GM19397 (cell line): ENCODE measurements around the gene SLIT1.

Experiments used
- ATAC-seq: cut with Tn5 transposase; IDR thresholded peaks from one replicate; pipeline ENCODE4 v1.9.1; 2021; ENCODE audit warnings: mild to moderate bottlenecking, moderate library complexity; ENCODE audit not compliant: unreplicated experiment

SLIT1 gene

DNA sequence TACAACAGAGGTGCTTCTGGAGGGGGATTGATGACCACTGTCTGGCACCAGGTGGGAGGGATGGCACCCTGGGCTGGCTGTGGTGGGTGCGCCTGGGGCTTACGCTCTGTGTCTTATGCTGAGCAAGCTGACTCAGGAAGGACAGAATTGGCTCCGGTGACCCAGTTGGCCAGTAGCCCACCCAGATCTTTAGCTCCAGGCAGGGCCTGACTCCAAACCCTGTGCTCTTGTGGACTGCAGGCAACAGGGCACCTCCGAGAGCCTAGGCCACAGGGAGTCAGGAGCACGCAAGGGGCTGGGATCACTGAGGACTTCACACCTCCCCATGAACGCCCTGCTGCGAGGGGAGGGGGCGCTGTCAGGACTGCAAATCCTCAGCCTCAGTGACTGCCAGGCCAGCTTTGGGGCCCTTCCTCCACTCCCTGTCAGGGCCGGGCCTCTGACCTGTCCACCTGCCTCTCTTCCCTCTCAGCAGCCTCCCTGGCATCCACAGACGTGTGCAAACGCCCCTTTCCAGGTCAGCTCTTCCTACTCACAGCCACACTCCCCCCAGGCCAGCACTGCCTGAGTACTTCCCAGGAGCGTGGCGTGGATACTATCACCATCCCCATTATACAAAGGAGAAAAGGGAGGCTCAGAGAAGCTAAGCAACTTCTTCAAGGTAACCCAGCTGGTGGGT is 118.7 kb downstream of the SLIT1 start:
- no peak for ATAC-seq

DNA sequence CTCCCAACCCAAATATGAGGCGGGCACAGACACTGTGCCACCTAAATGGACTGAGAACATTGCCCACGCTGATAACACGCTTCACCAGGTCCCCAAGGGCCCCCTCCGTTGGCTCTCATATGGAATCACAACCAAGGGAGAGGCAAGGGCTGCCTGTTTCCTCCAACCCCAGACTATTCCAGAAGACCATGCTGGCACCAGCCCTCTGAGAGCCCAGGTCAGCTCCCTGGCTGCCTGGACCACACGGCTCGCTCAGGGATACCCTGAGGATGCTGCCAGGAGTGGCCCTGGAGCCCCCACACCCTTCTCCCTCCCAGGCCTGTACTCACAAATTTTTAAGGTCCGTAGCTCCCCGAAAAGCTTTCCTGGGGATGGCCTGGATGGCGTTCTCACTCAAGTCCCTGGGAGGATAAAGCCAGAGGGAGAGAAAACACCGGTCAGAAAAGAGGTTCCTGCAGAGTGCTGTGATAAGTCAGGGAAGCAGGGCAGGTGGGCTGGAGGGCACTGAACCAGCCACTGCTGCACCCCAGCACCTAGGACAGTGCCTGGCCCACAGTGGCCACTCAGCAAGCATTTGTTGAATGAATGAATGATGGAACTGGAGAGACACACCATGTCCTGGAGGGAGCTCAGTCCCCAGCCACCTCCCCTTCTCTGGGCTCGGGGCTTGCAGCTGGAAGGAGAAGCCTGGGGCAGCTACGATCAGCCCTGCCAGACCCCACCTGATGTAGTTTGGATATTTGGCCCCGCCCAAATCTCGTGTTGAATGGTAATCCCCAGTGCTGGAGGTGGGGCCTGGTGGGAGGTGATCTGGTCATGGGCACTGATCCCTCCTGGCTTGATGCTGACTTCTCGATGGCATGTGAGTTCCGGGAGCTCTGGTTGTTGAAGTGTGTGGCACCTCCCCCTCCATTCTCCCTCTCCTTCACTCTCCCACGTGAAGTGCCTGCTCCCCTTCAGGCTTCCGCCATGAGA is 119.8 kb downstream of the SLIT1 start:
- no peak for ATAC-seq

DNA sequence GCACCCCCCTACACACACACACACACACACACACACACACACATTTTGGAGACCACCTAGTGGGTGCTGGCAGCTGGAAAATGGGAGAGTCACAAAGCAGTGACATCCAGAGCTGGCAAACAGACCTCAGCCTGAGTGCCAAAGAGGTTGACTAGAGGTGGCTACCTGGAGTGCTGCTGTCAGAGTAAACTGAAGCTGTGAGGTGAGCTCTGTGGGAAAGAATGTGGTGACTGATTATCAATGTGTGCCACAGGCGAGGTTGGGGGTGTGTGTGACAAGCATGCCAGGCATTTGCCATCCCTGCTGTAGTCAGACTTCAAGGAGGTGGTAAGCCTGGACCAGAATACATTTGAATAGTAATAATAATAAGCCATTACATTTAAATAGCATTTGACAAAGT is 120.6 kb downstream of the SLIT1 start:
- ATAC-seq = no peak

DNA sequence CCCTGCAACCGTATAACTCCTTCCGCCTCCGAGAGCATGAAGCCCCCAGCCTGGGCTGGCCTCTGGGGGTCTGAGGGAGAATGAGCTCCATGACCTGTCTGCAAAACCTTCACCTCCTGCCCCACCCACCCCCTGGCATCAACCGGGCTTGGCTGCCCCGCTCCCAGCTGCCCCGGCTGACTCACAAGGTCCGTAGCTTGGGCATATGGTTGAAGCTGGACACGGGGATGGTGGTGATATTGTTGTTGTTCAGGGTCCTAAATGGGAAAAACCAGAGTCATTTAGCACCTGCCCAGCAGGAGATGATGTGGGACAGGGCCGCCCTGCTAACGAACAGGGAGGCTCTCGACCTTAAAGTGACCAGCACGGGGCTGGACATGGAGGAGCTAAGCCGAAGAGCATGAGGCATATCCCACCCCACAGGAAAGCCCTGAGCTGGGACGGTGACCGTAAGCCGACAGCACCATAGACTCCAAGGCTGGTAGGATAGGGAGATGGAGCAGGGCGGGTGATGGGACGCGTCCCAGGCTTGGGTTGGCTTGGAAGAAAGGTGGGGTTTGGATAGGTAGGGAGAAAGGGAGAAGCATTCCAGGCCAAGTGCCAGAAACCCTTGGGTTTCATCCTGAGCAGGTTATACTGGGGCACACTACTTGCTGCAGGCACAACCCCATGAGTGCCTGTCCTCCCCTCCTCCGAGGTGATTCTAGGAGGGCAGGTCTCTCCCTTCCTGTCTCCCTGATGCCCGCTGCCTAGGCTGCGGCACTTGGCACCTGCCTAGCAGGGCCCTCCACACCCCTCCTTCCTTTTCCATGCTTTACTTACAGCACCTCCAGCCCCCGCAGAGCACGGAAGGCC is 121.5 kb downstream of the SLIT1 start:
- no peak for ATAC-seq

DNA sequence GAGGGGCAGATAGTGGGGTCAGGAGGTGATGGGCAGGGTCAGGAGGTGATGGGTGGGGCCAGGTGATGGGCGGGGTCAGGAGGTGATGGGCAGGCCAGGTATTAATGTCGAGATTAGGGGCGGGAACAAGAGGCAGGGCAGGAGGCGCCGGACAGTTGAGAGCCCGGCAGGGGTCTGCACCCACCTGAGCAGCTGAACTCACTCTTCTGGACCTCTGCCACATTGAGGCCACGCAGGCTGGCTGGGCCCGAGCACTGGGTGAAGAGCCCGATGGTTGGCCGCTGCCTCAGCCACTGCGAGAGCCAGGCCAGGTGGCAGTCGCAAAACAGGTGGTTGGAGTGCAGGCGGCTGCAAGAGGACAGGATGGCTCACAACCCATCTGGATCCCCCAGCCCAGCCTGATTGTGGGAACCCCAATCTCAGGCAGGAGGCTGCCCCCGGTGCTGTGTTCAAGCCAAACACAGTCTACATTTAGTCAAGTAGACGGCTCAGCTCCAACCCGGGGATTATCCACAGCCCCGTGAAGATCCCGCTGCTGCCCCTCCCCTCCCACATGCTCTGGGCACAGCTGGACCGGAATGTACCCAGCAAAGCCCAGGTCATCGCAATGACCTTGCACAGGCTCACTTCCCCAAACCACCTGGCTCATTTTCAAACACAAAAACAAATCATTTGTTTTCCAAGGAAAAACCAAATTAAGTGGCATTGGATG is 122.3 kb downstream of the SLIT1 start:
- no peak for ATAC-seq

DNA sequence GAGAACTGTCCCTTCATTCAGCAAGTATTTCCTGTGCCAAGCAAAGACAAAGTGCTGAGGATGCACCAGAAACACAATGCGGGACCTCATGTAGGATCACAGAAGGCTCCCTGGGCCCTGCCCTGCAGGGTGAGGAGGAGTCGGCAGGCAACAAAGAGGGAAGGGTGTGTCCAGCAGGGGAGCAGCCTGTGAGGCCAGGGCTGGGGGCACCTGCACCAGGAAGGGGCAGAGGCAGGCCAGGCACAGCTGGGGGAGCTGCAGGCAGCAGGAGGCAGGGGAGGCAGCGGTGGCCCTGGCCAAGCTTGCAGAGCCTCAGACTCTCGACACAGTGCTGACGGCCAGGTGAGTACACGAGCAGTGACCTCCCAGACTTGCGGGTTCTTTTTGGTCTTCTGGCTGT is 123.3 kb downstream of the SLIT1 start:
- ATAC-seq = no peak

DNA sequence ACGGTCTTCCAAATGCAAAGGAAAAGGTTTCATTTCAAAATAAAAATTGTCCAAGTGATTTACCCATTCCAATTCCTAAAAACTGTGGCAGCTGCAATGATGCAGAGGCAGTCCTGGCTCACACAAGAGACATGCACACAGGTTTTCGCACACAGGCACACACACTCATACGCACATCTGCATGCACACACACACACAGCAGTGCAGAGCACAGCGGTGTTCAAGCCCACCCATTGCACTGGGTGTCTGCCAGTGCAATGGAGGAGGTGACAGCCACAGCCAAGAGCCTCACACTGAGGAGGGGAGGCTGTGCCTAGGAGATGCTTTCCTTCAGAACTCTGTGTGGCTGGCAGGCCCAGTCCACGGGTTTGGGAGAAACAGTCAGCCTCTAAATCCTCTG is 123.7 kb downstream of the SLIT1 start:
- no peak for ATAC-seq

DNA sequence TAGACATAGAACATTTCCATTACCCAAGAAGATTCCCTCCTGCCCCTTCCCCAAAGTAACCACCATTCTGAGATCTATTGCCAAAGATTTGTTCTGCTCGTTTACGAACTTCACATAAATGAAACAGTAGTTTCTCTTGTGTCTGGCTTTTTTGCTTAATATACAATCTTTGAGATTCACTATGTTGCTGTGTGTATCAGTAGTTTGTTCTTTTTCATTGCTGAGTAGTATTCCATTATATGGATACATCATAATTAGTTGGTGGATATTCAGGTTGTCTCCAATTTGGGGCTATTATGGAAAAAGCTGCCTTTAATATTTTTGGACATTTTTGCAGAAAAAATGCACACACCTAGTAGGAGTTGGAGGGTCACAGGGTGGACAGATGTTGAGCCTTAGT is 124.3 kb downstream of the SLIT1 start:
- no peak for ATAC-seq

DNA sequence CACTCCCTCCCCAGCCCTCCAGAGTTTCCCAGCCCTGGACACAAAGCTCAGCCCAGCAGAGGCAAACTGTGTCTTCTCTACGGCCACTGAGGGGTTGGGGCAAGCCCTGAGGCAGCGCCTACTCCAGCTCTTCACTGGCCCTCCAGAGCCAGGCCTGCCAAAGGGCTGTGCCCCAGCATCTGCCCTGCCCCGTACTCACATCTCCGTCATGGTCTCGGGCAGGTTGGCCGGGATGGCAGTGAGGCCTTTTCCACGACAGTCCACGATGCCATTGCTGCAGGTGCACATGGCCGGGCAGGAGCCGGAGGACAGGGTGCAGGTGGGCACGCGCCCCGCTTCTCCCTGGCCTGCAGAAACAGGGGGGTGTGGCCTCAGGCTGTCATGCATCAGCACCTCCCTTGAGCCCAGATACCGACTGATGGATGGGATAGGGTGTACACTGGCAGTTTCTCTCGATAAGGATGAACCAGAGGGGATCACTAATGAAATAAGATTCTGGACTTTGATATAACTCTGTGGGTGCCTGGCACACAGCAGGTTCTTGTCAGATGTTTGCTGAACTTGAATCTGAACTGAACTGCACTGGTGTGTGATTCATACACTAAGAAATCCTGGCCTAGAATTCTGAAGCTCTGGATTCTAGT is 125.2 kb downstream of the SLIT1 start:
- ATAC-seq = no peak

DNA sequence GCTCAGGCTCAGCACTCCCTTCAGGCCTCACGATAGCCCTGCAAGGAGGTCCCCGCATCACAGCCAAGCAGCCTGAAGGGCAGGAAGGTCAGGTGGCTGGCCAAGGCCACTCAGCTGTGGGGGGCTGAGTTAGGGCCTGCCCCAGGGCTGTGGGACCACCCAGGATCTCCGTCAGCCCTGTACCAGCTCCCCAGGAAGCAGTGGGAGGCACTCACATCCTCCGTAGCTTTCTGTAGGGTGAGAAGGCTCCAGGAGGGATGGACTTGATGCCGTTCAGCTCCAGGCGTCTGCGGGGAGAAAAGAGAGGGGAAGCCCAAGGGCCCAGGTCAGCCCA is 125.9 kb downstream of the SLIT1 start:
- no peak for ATAC-seq

DNA sequence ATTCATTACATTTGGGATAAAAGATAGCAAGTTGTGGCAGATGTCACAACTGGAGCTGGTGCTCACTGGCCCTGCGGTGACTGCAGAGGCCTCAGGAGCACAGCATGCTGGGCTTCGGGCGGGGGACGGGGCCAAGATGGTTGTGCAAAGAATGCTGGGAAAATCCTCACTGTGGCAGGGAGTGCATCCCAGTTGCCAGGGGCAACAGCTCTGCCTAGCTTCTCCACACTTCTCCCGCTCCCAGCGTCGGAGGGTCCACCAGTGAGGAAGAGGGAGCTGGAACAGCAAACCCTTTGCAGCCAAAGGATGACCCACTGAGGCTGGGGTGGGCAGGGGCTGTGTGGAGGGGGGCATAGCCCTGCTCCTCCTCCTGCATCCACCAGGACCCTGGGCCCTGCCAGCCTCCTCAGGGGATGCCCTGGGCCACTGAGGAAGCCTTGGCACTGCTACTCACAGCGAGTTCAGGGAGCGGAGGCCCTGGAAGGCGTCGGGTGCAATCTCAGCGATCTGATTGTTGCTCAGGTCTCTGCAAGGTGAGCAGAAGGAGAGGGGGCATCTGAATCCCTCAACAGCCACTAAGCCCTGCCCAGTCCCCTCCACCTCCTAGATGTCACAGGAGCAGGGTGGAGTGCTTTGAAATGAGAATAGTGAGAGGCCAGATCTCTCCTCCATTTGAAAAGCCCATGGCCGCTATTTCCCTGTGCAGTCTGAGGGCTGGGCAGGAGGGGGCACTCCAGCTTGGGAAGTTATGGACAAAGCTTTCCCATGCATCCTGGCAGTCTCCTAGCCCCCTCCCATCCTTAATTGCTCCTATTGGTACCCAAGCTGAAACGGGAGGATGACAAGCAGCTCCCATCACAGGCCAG is 126.5 kb downstream of the SLIT1 start:
- no peak for ATAC-seq

DNA sequence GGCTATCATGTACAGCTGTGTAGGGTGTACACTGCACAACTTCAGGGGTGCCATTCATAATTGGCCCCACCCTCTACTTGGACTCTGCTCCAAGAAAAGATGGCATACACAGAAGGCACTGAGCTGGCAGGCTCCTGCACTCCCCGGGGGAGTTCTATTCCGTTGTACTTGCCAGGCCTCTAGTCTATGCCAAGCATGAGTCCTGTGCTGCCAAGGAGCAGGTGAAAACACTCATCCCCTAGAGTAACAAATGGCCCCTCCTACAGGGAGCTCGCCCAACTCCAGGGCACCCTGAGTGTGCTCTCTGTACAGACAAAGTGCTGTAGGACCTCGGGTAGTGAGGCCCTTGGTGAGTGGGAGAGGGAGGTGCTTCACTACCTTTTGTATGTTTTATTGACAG is 127.2 kb downstream of the SLIT1 start:
- ATAC-seq = no peak

DNA sequence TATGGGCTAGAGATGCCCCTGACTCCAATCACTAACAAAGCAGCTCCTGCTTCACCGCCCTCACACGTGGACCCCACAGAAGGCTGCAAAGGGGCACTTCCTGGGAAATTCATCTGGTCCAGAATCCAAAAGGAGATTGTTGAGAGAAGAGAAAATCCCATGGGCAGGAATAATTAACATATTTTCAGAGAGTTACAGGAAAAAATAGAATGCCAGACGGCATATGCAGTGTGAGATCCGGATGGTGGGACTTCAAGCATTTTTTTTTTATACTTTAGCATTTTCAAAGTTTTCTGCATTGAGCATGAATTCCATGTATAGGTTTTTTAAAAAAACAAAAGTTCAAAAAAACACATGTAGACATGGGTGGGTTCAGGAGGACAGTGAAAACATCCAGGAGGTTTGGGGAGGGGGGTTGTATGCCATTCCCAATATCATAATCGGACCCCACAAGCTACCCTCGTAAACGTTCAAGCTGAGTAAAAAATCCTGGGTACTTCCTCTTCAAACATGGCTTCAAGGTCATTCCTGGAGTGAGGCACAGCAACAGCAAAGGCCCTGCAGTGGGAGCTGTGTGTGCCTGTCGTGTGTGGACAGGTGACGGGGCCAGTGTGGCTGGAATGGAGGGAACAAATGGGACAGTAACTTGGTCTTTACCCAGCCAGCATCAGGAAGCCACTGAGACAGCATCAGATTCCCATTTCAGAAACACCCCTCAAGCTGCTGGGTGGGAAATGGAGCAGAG is 128.1 kb downstream of the SLIT1 start:
- no peak for ATAC-seq

DNA sequence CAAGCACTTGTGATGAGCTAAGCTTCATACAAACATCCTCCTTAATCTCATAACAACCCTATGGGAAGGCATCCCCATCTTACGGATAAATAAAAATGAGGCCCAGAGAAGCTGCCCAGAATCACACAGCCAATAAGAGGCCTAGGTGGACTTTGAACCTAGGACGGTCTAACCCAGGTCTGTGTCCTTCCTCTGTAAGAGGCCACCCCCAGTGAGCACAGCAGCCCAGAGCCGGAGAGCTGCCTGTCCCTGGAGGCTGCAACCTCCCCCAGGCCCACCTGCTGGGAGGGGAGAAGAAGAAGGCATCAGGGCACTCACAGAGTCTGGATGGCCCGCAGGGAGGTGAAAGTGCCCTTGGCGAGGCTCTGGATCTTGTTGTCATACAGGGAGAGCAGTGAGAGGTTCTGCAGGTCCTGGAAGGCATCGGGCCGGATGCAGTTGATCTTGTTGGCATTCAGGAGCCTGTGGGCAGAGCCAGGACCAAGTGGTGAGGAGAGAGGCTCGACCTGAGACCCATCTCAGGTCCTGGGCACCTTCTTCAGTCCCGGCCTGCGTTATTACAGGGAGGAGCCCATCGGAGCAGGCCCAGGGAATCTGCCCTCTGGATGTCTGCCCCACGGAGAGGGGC is 129.6 kb downstream of the SLIT1 start:
- no peak for ATAC-seq

DNA sequence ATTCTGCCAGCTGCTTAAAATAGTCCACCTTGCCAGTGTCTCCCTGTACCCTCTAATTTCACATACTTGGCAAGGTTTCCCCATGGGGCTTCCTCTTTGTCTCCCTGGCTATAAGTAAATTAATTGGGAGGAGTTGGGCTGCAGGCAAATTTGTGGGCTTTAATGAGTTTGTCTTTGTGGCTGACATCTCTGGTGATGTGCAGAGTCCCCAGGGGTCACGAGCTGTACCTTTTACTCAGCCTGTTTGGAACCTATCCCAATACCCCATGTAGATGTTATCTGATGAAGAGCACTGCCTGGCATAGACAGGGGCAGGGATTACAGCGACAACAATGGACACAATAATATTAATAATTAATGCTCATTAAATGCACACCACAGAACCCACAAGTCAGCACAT is 132.5 kb downstream of the SLIT1 start:
- no peak for ATAC-seq

DNA sequence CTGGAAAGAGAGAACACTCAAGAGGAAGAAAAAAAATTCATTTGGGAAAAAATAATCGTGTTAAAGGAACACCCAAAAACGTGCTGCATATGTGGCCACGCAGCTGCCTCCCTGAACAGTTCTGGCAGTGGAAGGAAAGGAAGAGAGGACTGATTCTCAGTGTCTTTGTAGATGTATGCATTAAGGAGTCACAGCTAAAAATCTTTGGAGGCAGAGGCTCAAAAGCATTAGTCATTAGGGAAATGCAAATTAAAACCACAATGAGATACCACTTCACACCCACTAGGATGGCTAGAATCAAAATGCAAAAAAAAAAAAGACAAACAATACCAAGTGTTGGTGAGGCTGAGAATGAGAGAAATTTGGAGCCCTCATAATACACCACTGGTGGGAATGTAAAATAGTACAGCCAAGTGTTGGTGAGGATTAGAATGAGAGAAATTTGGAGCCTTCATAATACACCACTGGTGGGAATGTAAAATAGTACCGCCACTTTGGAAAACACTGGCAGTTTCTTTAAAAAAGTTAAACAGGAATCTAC is 134.7 kb downstream of the SLIT1 start:
- ATAC-seq = no peak

DNA sequence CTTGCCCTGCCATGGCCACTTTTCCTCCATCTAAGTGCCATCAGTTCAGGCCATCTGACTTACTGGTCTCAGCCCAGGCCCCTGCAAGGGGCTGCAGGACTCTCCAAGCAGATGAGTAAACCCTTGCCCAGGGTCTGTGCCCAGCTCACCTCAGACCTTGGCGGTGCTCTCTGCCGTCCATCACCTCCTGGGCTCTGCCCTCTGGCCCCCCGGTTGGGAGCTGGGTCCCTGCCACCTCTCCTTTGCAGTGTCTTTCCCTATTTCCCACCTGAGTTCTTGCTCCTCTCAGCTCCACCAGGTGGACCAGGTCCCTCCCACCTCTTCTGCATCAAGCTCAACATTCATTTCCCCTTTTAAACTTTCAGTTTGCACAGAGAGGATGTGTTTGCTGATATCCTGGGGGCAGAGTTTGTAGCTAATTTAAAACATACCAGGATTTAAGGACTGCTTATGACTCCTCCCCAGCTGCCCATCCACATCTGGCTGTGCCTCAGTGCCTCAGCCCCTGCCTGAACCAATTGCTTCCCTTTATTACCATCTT is 135.5 kb downstream of the SLIT1 start:
- ATAC-seq = no peak

DNA sequence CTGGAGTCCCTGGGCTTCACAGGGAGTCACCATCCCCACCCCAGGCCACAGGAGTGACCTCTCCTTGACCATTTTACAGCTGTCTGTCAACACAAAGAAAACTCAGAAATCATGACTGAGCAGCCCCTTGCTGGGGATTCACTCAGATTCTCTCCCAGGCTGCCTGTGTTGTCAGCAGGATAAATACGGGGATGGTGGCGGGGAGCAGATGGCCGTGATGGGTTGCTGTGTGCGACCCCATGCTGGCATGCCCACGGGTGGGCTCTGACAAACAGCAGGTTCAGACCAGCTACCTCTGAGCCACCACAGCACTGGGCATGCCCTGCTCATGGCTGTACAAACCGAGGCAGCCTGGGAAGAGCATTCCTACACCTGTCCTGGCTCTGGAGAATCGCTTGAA is 136.1 kb downstream of the SLIT1 start:
- no peak for ATAC-seq
